ENCODE results near the gene ADAMTSL2.
A peak's percentile ranks its signal among the peaks of the same experiment; 100 is the strongest.

Gene ADAMTSL2

GRCh38 chr9:133534346-133535291 lies at the start of gene ADAMTSL2:
Gene ADAMTSL2 (plus strand): TSS chr9:133534704. CDS start chr9:133536713, 2,009 bp downstream.
- no peak for TF ChIP-seq PATZ1 (CRISPR knock-in tag; IDR thresholded peaks at IDR 0.05; ENCODE audit: borderline replicate concordance)
- TF ChIP-seq, protein P1, sequence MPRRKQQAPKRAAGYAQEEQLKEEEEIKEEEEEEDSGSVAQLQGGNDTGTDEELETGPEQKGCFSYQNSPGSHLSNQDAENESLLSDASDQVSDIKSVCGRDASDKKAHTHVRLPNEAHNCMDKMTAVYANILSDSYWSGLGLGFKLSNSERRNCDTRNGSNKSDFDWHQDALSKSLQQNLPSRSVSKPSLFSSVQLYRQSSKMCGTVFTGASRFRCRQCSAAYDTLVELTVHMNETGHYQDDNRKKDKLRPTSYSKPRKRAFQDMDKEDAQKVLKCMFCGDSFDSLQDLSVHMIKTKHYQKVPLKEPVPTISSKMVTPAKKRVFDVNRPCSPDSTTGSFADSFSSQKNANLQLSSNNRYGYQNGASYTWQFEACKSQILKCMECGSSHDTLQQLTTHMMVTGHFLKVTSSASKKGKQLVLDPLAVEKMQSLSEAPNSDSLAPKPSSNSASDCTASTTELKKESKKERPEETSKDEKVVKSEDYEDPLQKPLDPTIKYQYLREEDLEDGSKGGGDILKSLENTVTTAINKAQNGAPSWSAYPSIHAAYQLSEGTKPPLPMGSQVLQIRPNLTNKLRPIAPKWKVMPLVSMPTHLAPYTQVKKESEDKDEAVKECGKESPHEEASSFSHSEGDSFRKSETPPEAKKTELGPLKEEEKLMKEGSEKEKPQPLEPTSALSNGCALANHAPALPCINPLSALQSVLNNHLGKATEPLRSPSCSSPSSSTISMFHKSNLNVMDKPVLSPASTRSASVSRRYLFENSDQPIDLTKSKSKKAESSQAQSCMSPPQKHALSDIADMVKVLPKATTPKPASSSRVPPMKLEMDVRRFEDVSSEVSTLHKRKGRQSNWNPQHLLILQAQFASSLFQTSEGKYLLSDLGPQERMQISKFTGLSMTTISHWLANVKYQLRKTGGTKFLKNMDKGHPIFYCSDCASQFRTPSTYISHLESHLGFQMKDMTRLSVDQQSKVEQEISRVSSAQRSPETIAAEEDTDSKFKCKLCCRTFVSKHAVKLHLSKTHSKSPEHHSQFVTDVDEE (CRISPR knock-in tag; IDR thresholded peaks at IDR 0.05) = no peak
- TF ChIP-seq ZNF565 (CRISPR knock-in tag; conservative IDR thresholded peaks at IDR 0.05; ENCODE audit: low read depth) = no peak
- no peak for TF ChIP-seq CREB5 (CRISPR knock-in tag; IDR thresholded peaks at IDR 0.05; ENCODE audit: low read depth)
- TF ChIP-seq SNAI2 (CRISPR knock-in tag; IDR thresholded peaks at IDR 0.05) = no peak
- no peak for TF ChIP-seq RARB (CRISPR knock-in tag; IDR thresholded peaks at IDR 0.05)
- TF ChIP-seq TOX (CRISPR knock-in tag; IDR thresholded peaks at IDR 0.05; ENCODE audit: borderline replicate concordance) = no peak
- TF ChIP-seq OSR1 (CRISPR knock-in tag; IDR thresholded peaks at IDR 0.05) = no peak
- no peak for TF ChIP-seq ARNTL (CRISPR knock-in tag; IDR thresholded peaks at IDR 0.05; ENCODE audit: borderline replicate concordance, low read depth)
- TF ChIP-seq GLIS3 (CRISPR knock-in tag; IDR thresholded peaks at IDR 0.05) = no peak
- no peak for TF ChIP-seq CSRNP3 (CRISPR knock-in tag; IDR thresholded peaks at IDR 0.05)
- no peak; the same call in 1 of the 2 replicates for TF ChIP-seq TCF4 (CRISPR knock-in tag; IDR thresholded peaks at IDR 0.05; ENCODE audit: borderline replicate concordance)
- TF ChIP-seq ZFP30 (CRISPR knock-in tag; IDR thresholded peaks at IDR 0.05) = no peak
- TF ChIP-seq ZNF8 (CRISPR knock-in tag; IDR thresholded peaks at IDR 0.05) = no peak
- TF ChIP-seq ZFP3 (CRISPR knock-in tag; IDR thresholded peaks at IDR 0.05) = no peak
- TF ChIP-seq PPARA (CRISPR knock-in tag; IDR thresholded peaks at IDR 0.05; ENCODE audit: borderline replicate concordance) = no peak
- TF ChIP-seq ZNF70 (CRISPR knock-in tag; IDR thresholded peaks at IDR 0.05) = no peak
- no peak for TF ChIP-seq ESRRG (CRISPR knock-in tag; IDR thresholded peaks at IDR 0.05)
- ATAC-seq = peak; percentile 75

- TF ChIP-seq, protein P2, sequence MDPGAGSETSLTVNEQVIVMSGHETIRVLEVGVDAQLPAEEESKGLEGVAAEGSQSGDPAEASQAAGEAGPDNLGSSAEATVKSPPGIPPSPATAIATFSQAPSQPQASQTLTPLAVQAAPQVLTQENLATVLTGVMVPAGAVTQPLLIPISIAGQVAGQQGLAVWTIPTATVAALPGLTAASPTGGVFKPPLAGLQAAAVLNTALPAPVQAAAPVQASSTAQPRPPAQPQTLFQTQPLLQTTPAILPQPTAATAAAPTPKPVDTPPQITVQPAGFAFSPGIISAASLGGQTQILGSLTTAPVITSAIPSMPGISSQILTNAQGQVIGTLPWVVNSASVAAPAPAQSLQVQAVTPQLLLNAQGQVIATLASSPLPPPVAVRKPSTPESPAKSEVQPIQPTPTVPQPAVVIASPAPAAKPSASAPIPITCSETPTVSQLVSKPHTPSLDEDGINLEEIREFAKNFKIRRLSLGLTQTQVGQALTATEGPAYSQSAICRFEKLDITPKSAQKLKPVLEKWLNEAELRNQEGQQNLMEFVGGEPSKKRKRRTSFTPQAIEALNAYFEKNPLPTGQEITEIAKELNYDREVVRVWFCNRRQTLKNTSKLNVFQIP (CRISPR knock-in tag; IDR thresholded peaks at IDR 0.05; ENCODE audit: borderline replicate concordance, low read depth) = no peak
- TF ChIP-seq TOX (CRISPR knock-in tag; IDR thresholded peaks at IDR 0.05; ENCODE audit: borderline replicate concordance) (no peak), RARB (CRISPR knock-in tag; IDR thresholded peaks at IDR 0.05) (no peak), CREB5 (CRISPR knock-in tag; IDR thresholded peaks at IDR 0.05; ENCODE audit: low read depth) (no peak), ESRRG (CRISPR knock-in tag; IDR thresholded peaks at IDR 0.05) (no peak)
Measured at GRCh38 chr9:133485531-133486260, 48.8 kb upstream of the ADAMTSL2 start.

More at GRCh38 chr9:133485531-133486260, 48.8 kb upstream of the ADAMTSL2 start:
- ATAC-seq = peak; percentile 10; the same call in 2 of the 3 replicates
